Cardiac muscle cell (in vitro differentiated cells and primary cell): ENCODE data around the gene DTX3. TPM values are rescaled to one million over a fixed set of nuclear protein-coding genes. Genes with fewer than 3 reads are reported as not detected.
A peak's percentile ranks its signal among the peaks of the same experiment; 100 is the strongest.

ENCODE experiments used
- DNase-seq, 2 donors: peaks; one replicate each; pipeline versions ENCODE4 v3.0.0 to v3.0.0-alpha.2; 2010 to 2017; ENCODE audit warnings: low read depth in 1 of 2, low spot score in 1 of 2
- H3K27ac ChIP-seq: fragments of 200-600 bp; sonication (generic); 2 replicates; pipeline ENCODE4 v1.5.1; 2016
- H3K27me3 ChIP-seq: fragments of 200-600 bp; sonication (generic); 2 replicates; pipeline ENCODE4 v1.6.0; 2016; ENCODE audit warnings: control low read depth
- H3K36me3 ChIP-seq: fragments of 200-600 bp; sonication (generic); 2 replicates; pipeline ENCODE4 v1.5.1; 2016; ENCODE audit warnings: control low read depth
- H3K4me1 ChIP-seq: fragments of 200-600 bp; sonication (generic); 2 replicates; pipeline ENCODE4 v1.8.1; 2017; ENCODE audit warnings: low read depth, mild to moderate bottlenecking, mixed run types
- H3K4me3 ChIP-seq: fragments of 200-600 bp; sonication (generic); 2 replicates; pipeline ENCODE4 v1.5.1; 2016; ENCODE audit warnings: mild to moderate bottlenecking
- H3K9me3 ChIP-seq: fragments of 200-600 bp; sonication (generic); 2 replicates; pipeline ENCODE4 v1.5.1; 2017; ENCODE audit warnings: low read depth, mild to moderate bottlenecking, control low read depth
- CTCF ChIP-seq: IDR thresholded peaks from 2 replicates; pipeline ENCODE4 v1.5.1; 2012; ENCODE audit warnings: low read depth, mild to moderate bottlenecking, low read length
- polyA plus RNA-seq: library from polyadenylated mRNA; unstranded; fragments of >200 nt; fragmentation: Nextera tagmentation; extraction: Ambion mirVana; gene quantifications from 2 replicates; pipeline ENCODE4 v1.2.1, GENCODE V29; 2016
- total RNA-seq: library from RNA; depleted of rRNA; stranded (reverse); fragments of >200 nt; gene quantifications from 2 replicates; pipeline ENCODE4 v1.2.3, GENCODE V29; 2016

Gene DTX3
- total and polyA plus RNA-seq, 2 experiments from 2014 or later: 44.5 to 59.0 TPM

GRCh38 chr12:57627501-57628279 is 23.1 kb downstream of the DTX3 start:
- Histone ChIP-seq H3K9me3 (no peaks in the 10 kb centered on the region), H3K4me3 (no peak overlapping the region), H3K4me1 (no peaks in the 10 kb centered on the region), H3K27ac (no peak overlapping the region), H3K27me3 (peaks cover 100% of the 10 kb centered on the region), H3K36me3 (no peaks in the 10 kb centered on the region)
- DNase-seq: no peak
- TF ChIP-seq CTCF: peak; percentile 12

GRCh38 chr12:57628280-57629191 is 23.9 kb downstream of the DTX3 start:
- H3K27me3 ChIP-seq: peaks cover 100% of the 10 kb centered on the region
- H3K4me1 ChIP-seq: no peaks in the 10 kb centered on the region
- no peak for TF ChIP-seq CTCF
- no peak for DNase-seq
- no peaks in the 10 kb centered on the region for H3K9me3 ChIP-seq
- H3K36me3 ChIP-seq: no peaks in the 10 kb centered on the region
- H3K27ac ChIP-seq: no peak overlapping the region
- H3K4me3 ChIP-seq: no peak overlapping the region

GRCh38 chr12:57629897-57630471 is 25.4 kb downstream of the DTX3 start:
- H3K27me3 ChIP-seq: peaks cover 100% of the 10 kb centered on the region
- TF ChIP-seq CTCF: no peak
- H3K36me3 ChIP-seq: no peaks in the 10 kb centered on the region
- no peak overlapping the region for H3K27ac ChIP-seq
- no peak overlapping the region for H3K4me3 ChIP-seq
- no peaks in the 10 kb centered on the region for H3K4me1 ChIP-seq
- DNase-seq: no peak
- H3K9me3 ChIP-seq: no peaks in the 10 kb centered on the region

GRCh38 chr12:57630891-57631433 is 26.3 kb downstream of the DTX3 start:
- Histone ChIP-seq H3K4me3 (no peak overlapping the region), H3K9me3 (no peaks in the 10 kb centered on the region), H3K36me3 (no peaks in the 10 kb centered on the region), H3K27ac (no peak overlapping the region), H3K27me3 (peaks cover 100% of the 10 kb centered on the region), H3K4me1 (no peaks in the 10 kb centered on the region)
- DNase-seq: no peak
- no peak for TF ChIP-seq CTCF

GRCh38 chr12:57631566-57632072 is 27.0 kb downstream of the DTX3 start:
- Histone ChIP-seq H3K27ac (no peak overlapping the region), H3K27me3 (peaks cover 98% of the 10 kb centered on the region), H3K4me1 (no peaks in the 10 kb centered on the region), H3K36me3 (no peaks in the 10 kb centered on the region), H3K4me3 (peak overlapping the region; percentile 38), H3K9me3 (no peaks in the 10 kb centered on the region)
- DNase-seq: no peak
- no peak for TF ChIP-seq CTCF
